ENCODE results near the gene UBAC2.

DNA sequence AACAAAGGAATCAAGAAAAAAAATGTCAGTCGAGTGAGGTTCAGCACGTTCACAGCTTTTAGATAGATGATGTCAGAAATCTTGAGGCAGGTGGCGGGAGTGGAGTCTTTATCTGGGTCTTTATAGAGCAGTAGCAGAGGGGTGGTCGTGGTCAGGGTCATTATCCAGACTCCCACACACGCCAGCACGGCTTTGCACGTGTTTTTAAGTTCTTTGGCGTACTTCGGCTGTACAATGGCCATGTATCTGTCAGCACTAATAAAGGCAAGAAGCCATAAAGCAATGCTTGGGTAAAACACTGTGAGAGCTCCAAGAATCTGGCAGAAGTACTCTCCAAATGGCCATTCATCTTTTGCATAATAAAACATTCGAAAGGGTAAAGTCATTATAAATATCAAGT lies 54.6 kb downstream of the UBAC2 start:
- TF ChIP-seq, protein P1, sequence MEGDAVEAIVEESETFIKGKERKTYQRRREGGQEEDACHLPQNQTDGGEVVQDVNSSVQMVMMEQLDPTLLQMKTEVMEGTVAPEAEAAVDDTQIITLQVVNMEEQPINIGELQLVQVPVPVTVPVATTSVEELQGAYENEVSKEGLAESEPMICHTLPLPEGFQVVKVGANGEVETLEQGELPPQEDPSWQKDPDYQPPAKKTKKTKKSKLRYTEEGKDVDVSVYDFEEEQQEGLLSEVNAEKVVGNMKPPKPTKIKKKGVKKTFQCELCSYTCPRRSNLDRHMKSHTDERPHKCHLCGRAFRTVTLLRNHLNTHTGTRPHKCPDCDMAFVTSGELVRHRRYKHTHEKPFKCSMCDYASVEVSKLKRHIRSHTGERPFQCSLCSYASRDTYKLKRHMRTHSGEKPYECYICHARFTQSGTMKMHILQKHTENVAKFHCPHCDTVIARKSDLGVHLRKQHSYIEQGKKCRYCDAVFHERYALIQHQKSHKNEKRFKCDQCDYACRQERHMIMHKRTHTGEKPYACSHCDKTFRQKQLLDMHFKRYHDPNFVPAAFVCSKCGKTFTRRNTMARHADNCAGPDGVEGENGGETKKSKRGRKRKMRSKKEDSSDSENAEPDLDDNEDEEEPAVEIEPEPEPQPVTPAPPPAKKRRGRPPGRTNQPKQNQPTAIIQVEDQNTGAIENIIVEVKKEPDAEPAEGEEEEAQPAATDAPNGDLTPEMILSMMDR (IDR thresholded peaks at IDR 0.05) = no peak
- no peak for TF ChIP-seq POLR2A (IDR thresholded peaks at IDR 0.05)
- TF ChIP-seq EP300 (IDR thresholded peaks at IDR 0.05) = no peak
